H1 (cell line): Measurements from ENCODE around the gene CCSER2. TPM values are rescaled to one million over a fixed set of nuclear protein-coding genes. Genes with fewer than 3 reads are reported as not detected.

Source experiments
- CTCF ChIA-PET: fragments of 300-600 bp; sonication (Branson Sonifier 250); formaldehyde crosslinking; loops from one replicate; lab custom pipeline; 2021; ENCODE audit not compliant: partially characterized antibody; lab: Charles Lee
- POLR2A ChIA-PET: fragments of 300-600 bp; sonication (Branson Sonifier 250); formaldehyde crosslinking; loops from one replicate; lab custom pipeline; 2021; ENCODE audit warnings: inconsistent platforms; ENCODE audit not compliant: partially characterized antibody; lab: Charles Lee
- DNase-seq, 2 experiments: peaks; one replicate each; pipeline versions ENCODE4 v3.0.0 to v3.0.0-alpha.2; 2010 to 2022; ENCODE audit warnings: low spot score in 2 of 2, low read depth in 1 of 2, mixed read lengths in 1 of 2
- FAIRE-seq: peaks from 2 replicates; lab custom pipeline; 2011; peaks lifted over from hg19 to GRCh38; lab: Jason Lieb, UNC
- H2AFZ ChIP-seq: 2 replicates; pipeline ENCODE4 v1.8.1; 2012; ENCODE audit warnings: low read length, inconsistent platforms
- H2AK5ac ChIP-seq: 2 replicates; pipeline ENCODE4 v1.6.1; 2013; ENCODE audit warnings: low read depth, low read length
- H2BK120ac ChIP-seq: replicated peaks from 2 replicates; pipeline ENCODE3; 2013; ENCODE audit warnings: low read depth, low read length, inconsistent platforms
- H2BK12ac ChIP-seq: 2 replicates; pipeline ENCODE4 v1.6.1; 2013; ENCODE audit warnings: low read depth, low read length
- H2BK15ac ChIP-seq: 2 replicates; pipeline ENCODE4 v1.6.1; 2013; ENCODE audit warnings: low read length
- H2BK20ac ChIP-seq: 2 replicates; pipeline ENCODE4 v1.6.1; 2013; ENCODE audit warnings: low read length
- H2BK5ac ChIP-seq: 2 replicates; pipeline ENCODE4 v1.6.1; 2013; ENCODE audit warnings: low read depth, low read length
- H3K14ac ChIP-seq: 2 replicates; pipeline ENCODE4 v1.6.1; 2013; ENCODE audit warnings: inconsistent platforms; ENCODE audit not compliant: insufficient read length
- H3K18ac ChIP-seq: 2 replicates; pipeline ENCODE4 v1.6.1; 2013; ENCODE audit warnings: low read length; ENCODE audit errors: extremely low read depth
- H3K23ac ChIP-seq: 2 replicates; pipeline ENCODE4 v1.6.1; 2013; ENCODE audit warnings: inconsistent platforms; ENCODE audit not compliant: insufficient read length
- H3K23me2 ChIP-seq: 2 replicates; pipeline ENCODE4 v1.6.1; 2013; ENCODE audit warnings: low read depth, low read length
- H3K27ac ChIP-seq: 2 replicates; pipeline ENCODE4 v1.6.1; 2011; ENCODE audit warnings: low read depth, low read length, inconsistent platforms
- H3K27me3 ChIP-seq, 4 experiments: replicated peaks in 1 of 4; 1 replicate in 1 of 4; 2 replicates in 3 of 4; pipeline versions ENCODE4 v1.6.1 to v1.8.1; 2011 to 2013; ENCODE audit warnings: low read length in 3 of 4, mild to moderate bottlenecking in 3 of 4, inconsistent platforms in 2 of 4, mixed read lengths in 2 of 4, moderate library complexity in 1 of 4; ENCODE audit not compliant: control insufficient read depth in 3 of 4, insufficient read depth in 3 of 4; ENCODE audit errors: extremely low read depth in 1 of 4
- H3K36me3 ChIP-seq, 4 experiments: 2 replicates each; pipeline versions ENCODE4 v1.6.1 to v1.8.1; 2011 to 2013; ENCODE audit warnings: mild to moderate bottlenecking in 4 of 4, low read length in 3 of 4, moderate library complexity in 2 of 4, control low read depth in 1 of 4, inconsistent platforms in 1 of 4; ENCODE audit not compliant: insufficient read depth in 4 of 4, control insufficient read depth in 2 of 4
- H3K4ac ChIP-seq: replicated peaks from 2 replicates; pipeline ENCODE3; 2013; ENCODE audit warnings: low read length, low read depth, mixed read lengths, inconsistent platforms; ENCODE audit not compliant: insufficient read length
- H3K4me1 ChIP-seq, 4 experiments: replicated peaks in 1 of 4; 1 replicate in 1 of 4; 2 replicates in 3 of 4; pipeline versions ENCODE4 v1.6.1 to v1.8.1; 2011 to 2013; ENCODE audit warnings: low read length in 3 of 4, inconsistent platforms in 2 of 4, mixed read lengths in 1 of 4; ENCODE audit not compliant: insufficient read depth in 4 of 4, control insufficient read depth in 3 of 4
- H3K4me2 ChIP-seq, 2 experiments: 2 replicates each; pipeline versions ENCODE4 v1.6.1 to v1.8.1; 2011 to 2013; ENCODE audit warnings: low read depth in 2 of 2, low read length in 2 of 2, control low read depth in 1 of 2, inconsistent platforms in 1 of 2, mild to moderate bottlenecking in 1 of 2; ENCODE audit not compliant: insufficient read depth in 1 of 2
- H3K4me3 ChIP-seq, 4 experiments: fragments of 200-600, 300-600 bp in 1 of 4; sonication (generic), shearing (Covaris generic), sonication (Bioruptor Twin) in 1 of 4; 2 replicates each; pipeline versions ENCODE4 v1.5.1 to v1.8.1; 2011 to 2016; ENCODE audit warnings: low read length in 4 of 4, low read depth in 3 of 4, control low read depth in 2 of 4, inconsistent platforms in 2 of 4, mild to moderate bottlenecking in 2 of 4, mixed read lengths in 1 of 4, moderate library complexity in 1 of 4; ENCODE audit not compliant: insufficient read depth in 2 of 4; ENCODE audit errors: extremely low read depth in 1 of 4
- H3K56ac ChIP-seq: replicated peaks from 2 replicates; pipeline ENCODE3; 2013; ENCODE audit warnings: low read depth, mild to moderate bottlenecking, mixed read lengths, low read length, inconsistent platforms; ENCODE audit not compliant: insufficient read length
- H3K79me1 ChIP-seq: 2 replicates; pipeline ENCODE4 v1.6.1; 2013; ENCODE audit warnings: low read depth, low read length, control low read depth
- H3K79me2 ChIP-seq, 2 experiments: 2 replicates each; pipeline versions ENCODE4 v1.6.1 to v1.8.1; 2012 to 2013; ENCODE audit warnings: low read length in 2 of 2, mild to moderate bottlenecking in 2 of 2, inconsistent platforms in 1 of 2; ENCODE audit not compliant: insufficient read depth in 2 of 2, control insufficient read depth in 1 of 2
- H3K9ac ChIP-seq, 4 experiments: replicated peaks in 1 of 4; 1 replicate in 1 of 4; 2 replicates in 3 of 4; pipeline versions ENCODE4 v1.6.1 to v1.8.1; 2011 to 2013; ENCODE audit warnings: low read depth in 3 of 4, low read length in 3 of 4, control low read depth in 2 of 4, mild to moderate bottlenecking in 2 of 4, moderate library complexity in 2 of 4, inconsistent platforms in 1 of 4; ENCODE audit errors: extremely low read depth in 1 of 4
- H3K9me3 ChIP-seq, 2 experiments: 2 replicates each; pipeline versions ENCODE4 v1.6.1 to v1.8.1; 2012 to 2013; ENCODE audit warnings: mild to moderate bottlenecking in 2 of 2, moderate library complexity in 2 of 2, control low read depth in 1 of 2, inconsistent platforms in 1 of 2, low read depth in 1 of 2, low read length in 1 of 2, mixed read lengths in 1 of 2; ENCODE audit not compliant: insufficient read depth in 2 of 2
- H4K20me1 ChIP-seq, 2 experiments: replicated peaks in 1 of 2; 2 replicates each; pipeline versions ENCODE3 to v1.8.1; 2011 to 2013; ENCODE audit warnings: inconsistent platforms in 2 of 2, low read length in 2 of 2, mild to moderate bottlenecking in 1 of 2; ENCODE audit not compliant: insufficient read depth in 2 of 2, control insufficient read depth in 1 of 2
- H4K5ac ChIP-seq: 2 replicates; pipeline ENCODE4 v1.6.1; 2013; ENCODE audit warnings: low read length, low read depth, mixed read lengths, inconsistent platforms; ENCODE audit not compliant: insufficient read length
- H4K8ac ChIP-seq: 2 replicates; pipeline ENCODE4 v1.8.0; 2013; ENCODE audit warnings: mild to moderate bottlenecking, moderate library complexity, low read length, inconsistent platforms; ENCODE audit not compliant: insufficient read depth; ENCODE audit errors: extremely low read depth
- H4K91ac ChIP-seq: replicated peaks from 2 replicates; pipeline ENCODE3; 2013; ENCODE audit warnings: low read length, mixed read lengths, inconsistent platforms; ENCODE audit not compliant: insufficient read length
- ASH2L ChIP-seq: fragments of 200-600, 300-600 bp; sonication (generic); IDR thresholded peaks from one replicate; pipeline ENCODE4 v1.7.1; 2017; ENCODE audit warnings: low read length
- USF2 ChIP-seq: IDR thresholded peaks from 2 replicates; pipeline ENCODE4 v1.6.1; 2011; ENCODE audit warnings: low read length, improper control_type of control experiment
- WGBS, 2 experiments: shearing (Covaris generic) in 1 of 2; methylation state at CpG; one replicate each; pipeline versions ENCODE4 v1.1.6 to v1.1.7; 2013 to 2015; ENCODE audit warnings: low lambda C conversion rate in 2 of 2, mixed read lengths in 2 of 2, inconsistent platforms in 1 of 2, low coverage in 1 of 2, missing lambda C conversion rate in 1 of 2; ENCODE audit not compliant: insufficient replicate concordance in 2 of 2, insufficient coverage in 1 of 2, insufficient read length in 1 of 2; ENCODE audit errors: extremely low coverage in 1 of 2, missing lambda C conversion rate in 1 of 2; 5-methylcytosine and 5-hydroxymethylcytosine counted together
- polyA plus RNA-seq, 7 experiments: library from polyadenylated mRNA; depleted of rRNA in 3 of 7; stranded (reverse) in 5 of 7; unstranded in 2 of 7; fragments of >200 nt in 5 of 7; fragments of 200-250 nt in 2 of 7; gene quantifications; 1 replicate in 5 of 7; 2 replicates in 1 of 7; 4 replicates in 1 of 7; pipeline versions ENCODE4 v1.2.1 to v1.2.3, GENCODE V29; 2011 to 2013; ENCODE audit warnings: missing spikeins in 2 of 7, mixed read lengths in 2 of 7
- total RNA-seq: library from RNA; stranded (reverse); fragmentation: NEBNext Ultra II Directional; extraction: Animal tissue kit (Norgen Biotek cat#: 25700); gene quantifications from 2 replicates; pipeline ENCODE4 v1.2.1, GENCODE V29; 2021
- TF ChIP-seq, protein P1 (sequence below): IDR thresholded peaks from 2 replicates; pipeline ENCODE4 v1.6.1; 2012; ENCODE audit warnings: inconsistent platforms

Gene CCSER2
- total and polyA plus RNA-seq, 2 of the 8 experiments (the other 6 are each of a cell fraction or from before 2014, with no cell fraction given) = 6.9 to 30.5 TPM

- Histone ChIP-seq H3K4me2 (peak overlapping the region; percentile 64 to 81), H3K79me1 (peaks cover 4% of the 10 kb centered on the region; the same call in 1 of the 2 replicates), H3K79me2 (peaks cover 0 to 47% of the 10 kb centered on the region in 2 experiments; a peak in 2 of 4 replicates), H4K91ac (no peak overlapping the region), H2BK5ac (no peak overlapping the region), H3K18ac (no peak overlapping the region), H2BK20ac (no peak overlapping the region), H2AK5ac (no peak overlapping the region), H3K9ac (peak overlapping the region in 3 of 4 experiments; percentile 57 to 69 (median 58); a peak in 5 of 7 replicates), H3K23ac (no peak overlapping the region), H3K4me1 (peaks cover 3 to 9% (median 3%) of the 10 kb centered on the region in 4 experiments; a peak in 6 of 7 replicates), H3K4me3 (peak overlapping the region; percentile 61 to 83 (median 78)), H3K14ac (no peak overlapping the region), H4K20me1 (peaks cover 0 to 2% of the 10 kb centered on the region in 2 experiments), H3K4ac (no peak overlapping the region), H3K56ac (no peak overlapping the region), H3K27ac (no peak overlapping the region), H3K27me3 (no peaks in the 10 kb centered on the region), H3K9me3 (no peaks in the 10 kb centered on the region), H4K5ac (peak overlapping the region; percentile 13), H3K36me3 (no peaks in the 10 kb centered on the region), H2BK15ac (no peak overlapping the region), H2BK12ac (no peak overlapping the region), H3K23me2 (no peaks in the 10 kb centered on the region), H2BK120ac (no peak overlapping the region), H4K8ac (no peak overlapping the region), H2AFZ (no peak overlapping the region)
- TF ChIP-seq ASH2L = peak; percentile 32
- TF ChIP-seq, protein P1, sequence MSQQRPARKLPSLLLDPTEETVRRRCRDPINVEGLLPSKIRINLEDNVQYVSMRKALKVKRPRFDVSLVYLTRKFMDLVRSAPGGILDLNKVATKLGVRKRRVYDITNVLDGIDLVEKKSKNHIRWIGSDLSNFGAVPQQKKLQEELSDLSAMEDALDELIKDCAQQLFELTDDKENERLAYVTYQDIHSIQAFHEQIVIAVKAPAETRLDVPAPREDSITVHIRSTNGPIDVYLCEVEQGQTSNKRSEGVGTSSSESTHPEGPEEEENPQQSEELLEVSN = no peak
- no peak for TF ChIP-seq USF2
- ChIA-PET CTCF (interaction anchor here (0.9 to 2.9 kb wide), 8 partner anchors 13 to 208 kb away, joined by 3 to 13 read pairs (median 4); no protein-coding TSS in a partner anchor), POLR2A (interaction anchor here (0.8 to 1.0 kb wide), 2 partner anchors 13 to 41 kb away, joined by 3 to 5 read pairs; no protein-coding TSS in a partner anchor)
- WGBS, 2 experiments = 5% methylated on average over 6 of the region's 6 CpGs; no CpG with 5 or more reads in 1 of the 2 experiments
- FAIRE-seq = no peak
- no peak for DNase-seq
Measured at GRCh38 chr10:84329196-84329611, 815 bp downstream of the CCSER2 start.
